Liver (tissue), 3 donors: ENCODE data around the gene SNN.

Experiments used
- EGR1 ChIP-seq, 2 donors: IDR thresholded peaks; 2 replicates each; pipeline ENCODE4 v1.6.1; 2016 to 2018; ENCODE audit warnings: antibody characterized with exemption in 2 of 2, low read depth in 2 of 2
- FOXA1 ChIP-seq: IDR thresholded peaks from 2 replicates; pipeline ENCODE4 v1.6.1; 2016; ENCODE audit warnings: antibody characterized with exemption
- GABPA ChIP-seq, 2 donors: IDR thresholded peaks in 1 of 2; conservative IDR thresholded peaks in 1 of 2; 2 replicates each; pipeline ENCODE4 v1.6.1; 2016; ENCODE audit warnings: antibody characterized with exemption in 2 of 2, mild to moderate bottlenecking in 1 of 2, moderate library complexity in 1 of 2
- JUND ChIP-seq, 2 donors: IDR thresholded peaks; 2 replicates each; pipeline ENCODE4 v1.6.1; 2016; ENCODE audit warnings: antibody characterized with exemption in 2 of 2
- MAX ChIP-seq: IDR thresholded peaks from 2 replicates; pipeline ENCODE4 v1.6.1; 2016; ENCODE audit warnings: antibody characterized with exemption
- SP1 ChIP-seq: IDR thresholded peaks from 2 replicates; pipeline ENCODE4 v1.6.1; 2018; ENCODE audit warnings: antibody characterized with exemption, mild to moderate bottlenecking
- TAF1 ChIP-seq: conservative IDR thresholded peaks from 2 replicates; pipeline ENCODE4 v1.6.1; 2016; ENCODE audit warnings: antibody characterized with exemption, mild to moderate bottlenecking
- YY1 ChIP-seq: IDR thresholded peaks from 2 replicates; pipeline ENCODE4 v1.6.1; 2016; ENCODE audit warnings: antibody characterized with exemption, mild to moderate bottlenecking
- ZBTB33 ChIP-seq: IDR thresholded peaks from 2 replicates; pipeline ENCODE4 v1.6.1; 2016; ENCODE audit warnings: antibody characterized with exemption
- TF ChIP-seq, protein P1 (sequence below): fragments of 150-350 bp; IDR thresholded peaks from 2 replicates; pipeline ENCODE4 v1.5.1; 2017; ENCODE audit warnings: improper control_type of control experiment, low read depth, low read length; ENCODE audit not compliant: missing input control
- TF ChIP-seq, protein P2 (sequence below): IDR thresholded peaks from 2 replicates; pipeline ENCODE4 v1.6.1; 2016; ENCODE audit warnings: antibody characterized with exemption
- TF ChIP-seq, protein P3 (sequence below): IDR thresholded peaks from 2 replicates; pipeline ENCODE4 v1.6.1; 2016; ENCODE audit warnings: antibody characterized with exemption, mild to moderate bottlenecking
- donor health status: healthy.
- donor health status: healthy.

- TF ChIP-seq, protein P1, sequence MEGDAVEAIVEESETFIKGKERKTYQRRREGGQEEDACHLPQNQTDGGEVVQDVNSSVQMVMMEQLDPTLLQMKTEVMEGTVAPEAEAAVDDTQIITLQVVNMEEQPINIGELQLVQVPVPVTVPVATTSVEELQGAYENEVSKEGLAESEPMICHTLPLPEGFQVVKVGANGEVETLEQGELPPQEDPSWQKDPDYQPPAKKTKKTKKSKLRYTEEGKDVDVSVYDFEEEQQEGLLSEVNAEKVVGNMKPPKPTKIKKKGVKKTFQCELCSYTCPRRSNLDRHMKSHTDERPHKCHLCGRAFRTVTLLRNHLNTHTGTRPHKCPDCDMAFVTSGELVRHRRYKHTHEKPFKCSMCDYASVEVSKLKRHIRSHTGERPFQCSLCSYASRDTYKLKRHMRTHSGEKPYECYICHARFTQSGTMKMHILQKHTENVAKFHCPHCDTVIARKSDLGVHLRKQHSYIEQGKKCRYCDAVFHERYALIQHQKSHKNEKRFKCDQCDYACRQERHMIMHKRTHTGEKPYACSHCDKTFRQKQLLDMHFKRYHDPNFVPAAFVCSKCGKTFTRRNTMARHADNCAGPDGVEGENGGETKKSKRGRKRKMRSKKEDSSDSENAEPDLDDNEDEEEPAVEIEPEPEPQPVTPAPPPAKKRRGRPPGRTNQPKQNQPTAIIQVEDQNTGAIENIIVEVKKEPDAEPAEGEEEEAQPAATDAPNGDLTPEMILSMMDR = no peak
- TF ChIP-seq MAX = no peak
- no peak for TF ChIP-seq YY1
- TF ChIP-seq, protein P2, sequence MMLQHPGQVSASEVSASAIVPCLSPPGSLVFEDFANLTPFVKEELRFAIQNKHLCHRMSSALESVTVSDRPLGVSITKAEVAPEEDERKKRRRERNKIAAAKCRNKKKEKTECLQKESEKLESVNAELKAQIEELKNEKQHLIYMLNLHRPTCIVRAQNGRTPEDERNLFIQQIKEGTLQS = no peak
- TF ChIP-seq TAF1 = no peak
- TF ChIP-seq GABPA (IDR thresholded peaks at IDR 0.05 in 1 of 2, conservative IDR thresholded peaks at IDR 0.05 in 1 of 2) = no peak
- TF ChIP-seq EGR1 (IDR thresholded peaks at IDR 0.05; ENCODE audit: low read depth in 2 of 2) = no peak
- TF ChIP-seq, protein P3, sequence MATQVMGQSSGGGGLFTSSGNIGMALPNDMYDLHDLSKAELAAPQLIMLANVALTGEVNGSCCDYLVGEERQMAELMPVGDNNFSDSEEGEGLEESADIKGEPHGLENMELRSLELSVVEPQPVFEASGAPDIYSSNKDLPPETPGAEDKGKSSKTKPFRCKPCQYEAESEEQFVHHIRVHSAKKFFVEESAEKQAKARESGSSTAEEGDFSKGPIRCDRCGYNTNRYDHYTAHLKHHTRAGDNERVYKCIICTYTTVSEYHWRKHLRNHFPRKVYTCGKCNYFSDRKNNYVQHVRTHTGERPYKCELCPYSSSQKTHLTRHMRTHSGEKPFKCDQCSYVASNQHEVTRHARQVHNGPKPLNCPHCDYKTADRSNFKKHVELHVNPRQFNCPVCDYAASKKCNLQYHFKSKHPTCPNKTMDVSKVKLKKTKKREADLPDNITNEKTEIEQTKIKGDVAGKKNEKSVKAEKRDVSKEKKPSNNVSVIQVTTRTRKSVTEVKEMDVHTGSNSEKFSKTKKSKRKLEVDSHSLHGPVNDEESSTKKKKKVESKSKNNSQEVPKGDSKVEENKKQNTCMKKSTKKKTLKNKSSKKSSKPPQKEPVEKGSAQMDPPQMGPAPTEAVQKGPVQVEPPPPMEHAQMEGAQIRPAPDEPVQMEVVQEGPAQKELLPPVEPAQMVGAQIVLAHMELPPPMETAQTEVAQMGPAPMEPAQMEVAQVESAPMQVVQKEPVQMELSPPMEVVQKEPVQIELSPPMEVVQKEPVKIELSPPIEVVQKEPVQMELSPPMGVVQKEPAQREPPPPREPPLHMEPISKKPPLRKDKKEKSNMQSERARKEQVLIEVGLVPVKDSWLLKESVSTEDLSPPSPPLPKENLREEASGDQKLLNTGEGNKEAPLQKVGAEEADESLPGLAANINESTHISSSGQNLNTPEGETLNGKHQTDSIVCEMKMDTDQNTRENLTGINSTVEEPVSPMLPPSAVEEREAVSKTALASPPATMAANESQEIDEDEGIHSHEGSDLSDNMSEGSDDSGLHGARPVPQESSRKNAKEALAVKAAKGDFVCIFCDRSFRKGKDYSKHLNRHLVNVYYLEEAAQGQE = no peak
- no peak for TF ChIP-seq SP1
- no peak for TF ChIP-seq ZBTB33
- no peak for TF ChIP-seq JUND (IDR thresholded peaks at IDR 0.05)
- no peak for TF ChIP-seq FOXA1
Observed at GRCh38 chr16:11692171-11692570, 23.9 kb downstream of the SNN start.
